K562 (cell line): Measurements from ENCODE around the gene NDUFV2. TPM values are rescaled to one million over a fixed set of nuclear protein-coding genes. Genes with fewer than 3 reads are reported as not detected.

Source experiments
- EGR1 ChIP-seq: fragments of 450-650 bp; conservative IDR thresholded peaks from 2 replicates; pipeline ENCODE4 v1.6.1; 2017; ENCODE audit warnings: mild to moderate bottlenecking
- GATAD2B ChIP-seq: fragments of 450-650 bp; IDR thresholded peaks from 2 replicates; pipeline ENCODE4 v1.6.1; 2017; ENCODE audit warnings: mild to moderate bottlenecking, borderline replicate concordance
- GTF2B ChIP-seq: IDR thresholded peaks from 2 replicates; pipeline ENCODE4 v1.6.1; 2011; ENCODE audit not compliant: insufficient read length; ENCODE audit errors: extremely low read depth
- HNRNPLL ChIP-seq: fragments of 200-400 bp; formaldehyde crosslinking; IDR thresholded peaks from 2 replicates; pipeline ENCODE4 v1.6.1; 2017; ENCODE audit warnings: low read length, low read depth, mild to moderate bottlenecking; ENCODE audit not compliant: poor library complexity, severe bottlenecking
- MXI1 ChIP-seq: IDR thresholded peaks from 2 replicates; pipeline ENCODE4 v1.6.1; 2011; ENCODE audit warnings: low read depth, mild to moderate bottlenecking, improper control_type of control experiment, low read length
- NFYB ChIP-seq: IDR thresholded peaks from 2 replicates; pipeline ENCODE4 v1.6.1; 2011; ENCODE audit warnings: mild to moderate bottlenecking, moderate library complexity; ENCODE audit not compliant: insufficient read length; ENCODE audit errors: extremely low read depth
- PATZ1 ChIP-seq: fragments of 250-450 bp; sonication (Bioruptor Pico); IDR thresholded peaks from 2 replicates; pipeline ENCODE4 v1.5.0; 2020; ENCODE audit warnings: mild to moderate bottlenecking, borderline replicate concordance
- PHB ChIP-seq: fragments of 250-450 bp; sonication (Bioruptor Pico); IDR thresholded peaks from 2 replicates; pipeline ENCODE4 v1.5.0; 2021
- POLR2AphosphoS5 ChIP-seq: IDR thresholded peaks from 2 replicates; pipeline ENCODE4 v1.6.1; 2011; ENCODE audit warnings: mild to moderate bottlenecking, low read depth, low read length, moderate library complexity; ENCODE audit not compliant: control insufficient read depth, insufficient read depth
- PTBP1 ChIP-seq: fragments of 200-400 bp; formaldehyde crosslinking; IDR thresholded peaks from 2 replicates; pipeline ENCODE4 v1.6.1; 2017; ENCODE audit warnings: low read depth, low read length
- PTTG1 ChIP-seq: fragments of 450-650 bp; IDR thresholded peaks from 2 replicates; pipeline ENCODE4 v1.6.1; 2016; ENCODE audit warnings: low read depth, mild to moderate bottlenecking, missing genetic modification characterization, missing compliant biosample characterization
- REST ChIP-seq, 2 experiments: fragments of 450-650 bp; formaldehyde crosslinking in 1 of 2; IDR thresholded peaks; 2 replicates each; pipeline versions ENCODE4 v1.4.0 to v1.6.1; 2014 to 2020; ENCODE audit warnings: mild to moderate bottlenecking in 2 of 2, borderline replicate concordance in 1 of 2, low read depth in 1 of 2
- TAF1 ChIP-seq: IDR thresholded peaks from 2 replicates; pipeline ENCODE4 v1.6.1; 2011; ENCODE audit warnings: mild to moderate bottlenecking, low read length, moderate library complexity; ENCODE audit not compliant: insufficient read depth, control insufficient read depth, severe bottlenecking; ENCODE audit errors: extremely low read depth
- ZFX ChIP-seq: sonication (generic); formaldehyde crosslinking; IDR thresholded peaks from 2 replicates; pipeline ENCODE4 v1.8.0; 2022; ENCODE audit warnings: mild to moderate bottlenecking, missing genetic modification reagents, moderate library complexity
- ZSCAN32 ChIP-seq: fragments of 450-650 bp; formaldehyde crosslinking; IDR thresholded peaks from 2 replicates; pipeline ENCODE4 v1.4.0; 2020; ENCODE audit warnings: mild to moderate bottlenecking, moderate library complexity
- polyA plus RNA-seq, 8 experiments: library from polyadenylated mRNA; depleted of rRNA in 4 of 8; stranded (reverse) in 5 of 8; unstranded in 3 of 8; fragments of >200 nt; fragmentation: Nextera tagmentation in 2 of 8; fragmentation: Illumina TruSeq in 1 of 8; extraction: Ambion mirVana in 2 of 8; extraction: Trizol in 1 of 8; gene quantifications; 2 replicates each; pipeline versions ENCODE4 v1.2.1 to v1.2.3, GENCODE V29; 2011 to 2014; ENCODE audit warnings: inconsistent platforms in 1 of 8, missing spikeins in 1 of 8
- total RNA-seq, 7 experiments: library from RNA; depleted of rRNA in 6 of 7; stranded (reverse); fragments of >200 nt in 6 of 7; fragmentation: Illumina TruSeq in 2 of 7; extraction: Trizol in 2 of 7; gene quantifications; 2 replicates each; pipeline versions ENCODE4 v1.2.1 to v1.2.3, GENCODE V29; 2011 to 2021; ENCODE audit warnings: low replicate concordance in 1 of 7
- TF ChIP-seq, protein P1 (sequence below): fragments of 450-650 bp; IDR thresholded peaks from 2 replicates; pipeline ENCODE4 v1.6.1; 2016; ENCODE audit warnings: low read depth, mild to moderate bottlenecking, moderate library complexity

Gene NDUFV2
- total and polyA plus RNA-seq, 9 of the 15 experiments (the other 6 are each of a cell fraction or from before 2014, with no cell fraction given) = 213 to 550 (median 384) TPM

- TF ChIP-seq HNRNPLL (peak; percentile 97), POLR2AphosphoS5 (peak; percentile 13; the same call in 1 of the 2 replicates), TAF1 (peak; percentile 11), EGR1 (no peak), GTF2B (no peak), PTTG1 (tag) (no peak), PHB (CRISPR knock-in tag) (0 out of 2 replicates have a peak, but pooled peaks have one; percentile 18), ZFX (CRISPR knock-in tag) (peak; percentile 89), NFYB (no peak), REST (IDR thresholded peaks at IDR 0.05; ENCODE audit: borderline replicate concordance) (no peak), REST (CRISPR knock-in tag; IDR thresholded peaks at IDR 0.05; ENCODE audit: low read depth) (peak; percentile 56), PTBP1 (no peak), MXI1 (peak; percentile 61; the same call in 1 of the 2 replicates), PATZ1 (CRISPR knock-in tag) (0 out of 2 replicates have a peak, but pooled peaks have one; percentile 17), ZSCAN32 (peak; percentile 20; the same call in 1 of the 2 replicates), GATAD2B (no peak)
- TF ChIP-seq, protein P1, sequence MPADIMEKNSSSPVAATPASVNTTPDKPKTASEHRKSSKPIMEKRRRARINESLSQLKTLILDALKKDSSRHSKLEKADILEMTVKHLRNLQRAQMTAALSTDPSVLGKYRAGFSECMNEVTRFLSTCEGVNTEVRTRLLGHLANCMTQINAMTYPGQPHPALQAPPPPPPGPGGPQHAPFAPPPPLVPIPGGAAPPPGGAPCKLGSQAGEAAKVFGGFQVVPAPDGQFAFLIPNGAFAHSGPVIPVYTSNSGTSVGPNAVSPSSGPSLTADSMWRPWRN = no peak
Observed at GRCh38 chr18:9135912-9136314, 33.4 kb downstream of the NDUFV2 start (continued).
